H9 (cell line): ENCODE measurements around the gene CCDC34. TPM values are rescaled to one million over a fixed set of nuclear protein-coding genes. Genes with fewer than 3 reads are reported as not detected.

Experiments
- DNase-seq: peaks from one replicate; pipeline ENCODE4 v3.0.0-alpha.2; 2017
- H2AFZ ChIP-seq: one replicate; pipeline ENCODE4 v1.6.1; 2013; ENCODE audit warnings: mild to moderate bottlenecking, low read length, control low read depth, moderate library complexity
- H2AK5ac ChIP-seq: 2 replicates; pipeline ENCODE4 v1.6.1; 2013; ENCODE audit warnings: low read length, control low read depth, mixed read lengths; ENCODE audit not compliant: insufficient read length
- H2BK120ac ChIP-seq: one replicate; pipeline ENCODE4 v1.6.1; 2013; ENCODE audit warnings: low read depth, mild to moderate bottlenecking, low read length, control low read depth, inconsistent platforms; ENCODE audit not compliant: poor library complexity, severe bottlenecking
- H2BK12ac ChIP-seq: 2 replicates; pipeline ENCODE4 v1.6.1; 2013; ENCODE audit warnings: low read length, control low read depth, mixed read lengths, low read depth; ENCODE audit not compliant: insufficient read length
- H2BK15ac ChIP-seq: 2 replicates; pipeline ENCODE4 v1.6.1; 2013; ENCODE audit warnings: low read depth, low read length, control low read depth
- H2BK20ac ChIP-seq: one replicate; pipeline ENCODE4 v1.6.1; 2013; ENCODE audit warnings: low read depth, mild to moderate bottlenecking, low read length, control low read depth, inconsistent platforms; ENCODE audit not compliant: poor library complexity, severe bottlenecking
- H2BK5ac ChIP-seq: 2 replicates; pipeline ENCODE4 v1.6.1; 2013; ENCODE audit warnings: low read length, control low read depth, mixed read lengths; ENCODE audit not compliant: insufficient read length
- H3K14ac ChIP-seq: 2 replicates; pipeline ENCODE4 v1.6.1; 2013; ENCODE audit warnings: low read length, control low read depth; ENCODE audit not compliant: insufficient read depth
- H3K18ac ChIP-seq: 2 replicates; pipeline ENCODE4 v1.6.1; 2013; ENCODE audit warnings: low read depth, mild to moderate bottlenecking, mixed read lengths, low read length, control low read depth; ENCODE audit not compliant: insufficient read length
- H3K23ac ChIP-seq: 2 replicates; pipeline ENCODE4 v1.6.1; 2013; ENCODE audit warnings: low read length, control low read depth, mixed read lengths, low read depth; ENCODE audit not compliant: insufficient read length
- H3K23me2 ChIP-seq: 2 replicates; pipeline ENCODE4 v1.6.1; 2013; ENCODE audit warnings: low read depth, mild to moderate bottlenecking, mixed read lengths, low read length, control low read depth; ENCODE audit not compliant: insufficient read length, poor library complexity, severe bottlenecking
- H3K27ac ChIP-seq: 2 replicates; pipeline ENCODE4 v1.5.1; 2013; ENCODE audit warnings: low read length, control low read depth, mixed read lengths, low read depth; ENCODE audit not compliant: insufficient read length
- H3K27me3 ChIP-seq: 2 replicates; pipeline ENCODE4 v1.6.1; 2013; ENCODE audit warnings: low read length, control low read depth, inconsistent platforms; ENCODE audit not compliant: insufficient read depth
- H3K4ac ChIP-seq: 2 replicates; pipeline ENCODE4 v1.6.1; 2013; ENCODE audit warnings: low read depth, mild to moderate bottlenecking, control low read depth, inconsistent platforms, low read length, moderate library complexity
- H3K4me1 ChIP-seq: 2 replicates; pipeline ENCODE4 v1.6.1; 2013; ENCODE audit warnings: low read length, control low read depth, inconsistent platforms; ENCODE audit not compliant: insufficient read depth
- H3K4me2 ChIP-seq: 2 replicates; pipeline ENCODE4 v1.6.1; 2013; ENCODE audit warnings: low read length, control low read depth, mixed read lengths; ENCODE audit not compliant: insufficient read length, insufficient read depth
- H3K56ac ChIP-seq: 2 replicates; pipeline ENCODE4 v1.6.1; 2013; ENCODE audit warnings: low read depth, mild to moderate bottlenecking, mixed read lengths, low read length, control low read depth; ENCODE audit not compliant: insufficient read length
- H3K79me1 ChIP-seq: 2 replicates; pipeline ENCODE4 v1.6.1; 2013; ENCODE audit warnings: low read depth, mild to moderate bottlenecking, moderate library complexity, low read length, control low read depth, inconsistent platforms; ENCODE audit not compliant: insufficient read depth, poor library complexity, severe bottlenecking
- H3K79me2 ChIP-seq: 2 replicates; pipeline ENCODE4 v1.6.1; 2013; ENCODE audit warnings: low read length, control low read depth, inconsistent platforms; ENCODE audit not compliant: insufficient read depth
- H3K9ac ChIP-seq: 2 replicates; pipeline ENCODE4 v1.6.1; 2013; ENCODE audit warnings: low read length, control low read depth, mixed read lengths; ENCODE audit not compliant: insufficient read length; ENCODE audit errors: extremely low read depth
- H3K9me3 ChIP-seq: one replicate; pipeline ENCODE4 v1.6.1; 2013; ENCODE audit warnings: low read depth, low read length, inconsistent platforms; ENCODE audit not compliant: control insufficient read depth
- H3T11ph ChIP-seq: one replicate; pipeline ENCODE4 v1.6.1; 2013; ENCODE audit warnings: mild to moderate bottlenecking, low read length, control low read depth, inconsistent platforms
- H4K20me1 ChIP-seq: one replicate; pipeline ENCODE4 v1.6.1; 2013; ENCODE audit not compliant: control insufficient read depth, insufficient read length, insufficient read depth
- H4K5ac ChIP-seq: 2 replicates; pipeline ENCODE4 v1.6.1; 2013; ENCODE audit warnings: low read depth, mild to moderate bottlenecking, mixed read lengths, low read length, control low read depth; ENCODE audit not compliant: insufficient read length
- H4K8ac ChIP-seq: replicated peaks from 2 replicates; pipeline ENCODE4 v1.6.1; 2013; ENCODE audit warnings: low read length, control low read depth, mixed read lengths, low read depth; ENCODE audit not compliant: insufficient read length
- H4K91ac ChIP-seq: 2 replicates; pipeline ENCODE4 v1.6.1; 2013; ENCODE audit warnings: low read depth, mild to moderate bottlenecking, moderate library complexity, mixed read lengths, low read length, control low read depth; ENCODE audit not compliant: insufficient read length
- H3K27ac Mint-ChIP-seq, 3 experiments: 2 replicates in 2 of 3; 3 replicates in 1 of 3; pipeline ENCODE4 v1.8.0; 2020 to 2021; ENCODE audit warnings: mixed read lengths in 3 of 3, mild to moderate bottlenecking in 1 of 3, moderate library complexity in 1 of 3
- H3K27me3 Mint-ChIP-seq: 2 replicates; pipeline ENCODE4 v1.8.0; 2021; ENCODE audit warnings: low read depth, mild to moderate bottlenecking, moderate library complexity, mixed read lengths
- H3K36me3 Mint-ChIP-seq, 3 experiments: 2 replicates in 2 of 3; 3 replicates in 1 of 3; pipeline ENCODE4 v1.8.0; 2020 to 2021; ENCODE audit warnings: low read depth in 3 of 3, mixed read lengths in 3 of 3; ENCODE audit not compliant: insufficient read depth in 1 of 3
- H3K4me1 Mint-ChIP-seq, 2 experiments: 2 replicates each; pipeline ENCODE4 v1.8.0; 2020; ENCODE audit warnings: mixed read lengths in 2 of 2
- H3K4me3 Mint-ChIP-seq, 2 experiments: 2 replicates in 1 of 2; 3 replicates in 1 of 2; pipeline ENCODE4 v1.8.0; 2020 to 2021; ENCODE audit warnings: mild to moderate bottlenecking in 2 of 2, mixed read lengths in 2 of 2, moderate library complexity in 1 of 2
- H3K9me3 Mint-ChIP-seq, 2 experiments: 2 replicates in 1 of 2; 3 replicates in 1 of 2; pipeline ENCODE4 v1.8.0; 2020; ENCODE audit warnings: mild to moderate bottlenecking in 2 of 2, mixed read lengths in 2 of 2, moderate library complexity in 1 of 2
- WGBS: extraction: QIAGEN DNeasy Blood & Tissue Kit; methylation state at CpG from one replicate; pipeline ENCODE4 v1.1.7; 2013; ENCODE audit warnings: missing lambda C conversion rate, low lambda C conversion rate, mixed read lengths; ENCODE audit not compliant: insufficient read length; ENCODE audit errors: extremely low coverage; 5-methylcytosine and 5-hydroxymethylcytosine counted together
- total RNA-seq: library from RNA; stranded (reverse); gene quantifications from 2 replicates; pipeline ENCODE4 v1.2.1, GENCODE V29; 2021
- TF ChIP-seq, protein P1 (sequence below): fragments of 200-600 bp; sonication (generic); conservative IDR thresholded peaks from 3 replicates; pipeline ENCODE4 v1.8.0; 2021; ENCODE audit warnings: antibody characterized with exemption, mild to moderate bottlenecking

Gene CCDC34
- total RNA-seq, 1 experiment from 2014 or later: 25.2 TPM

DNA sequence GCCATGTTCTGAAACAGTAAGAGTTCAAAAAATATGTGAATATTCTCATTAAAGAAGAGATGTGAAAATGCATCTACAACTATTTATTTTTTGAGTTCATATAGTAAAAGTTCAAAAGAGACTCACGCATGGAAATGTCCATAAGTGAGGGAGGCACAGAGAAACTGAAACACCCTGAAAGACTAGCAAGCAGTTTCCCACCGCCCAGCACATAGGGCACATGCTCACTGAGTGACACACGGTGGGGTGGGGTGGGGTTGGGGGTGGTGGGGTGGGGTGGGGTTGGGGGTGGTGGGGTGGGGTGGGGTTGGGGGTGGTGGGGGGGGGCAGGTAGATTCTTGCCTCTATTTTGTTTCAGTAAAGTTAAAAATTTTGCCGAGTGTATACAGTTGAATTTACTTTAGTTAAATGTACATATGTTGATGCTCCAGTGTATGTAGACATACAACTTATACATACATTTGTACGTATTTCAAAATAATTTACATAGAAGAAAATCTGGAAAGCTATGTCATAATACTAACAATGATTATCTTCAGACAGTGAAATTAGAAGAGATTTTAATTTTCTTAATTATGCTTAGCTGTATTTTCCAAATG, 6.3 kb downstream of the CCDC34 start:
- no peak overlapping the region for H3K4me2 ChIP-seq
- H3K27me3 ChIP-seq: no peaks in the 10 kb centered on the region
- TF ChIP-seq, protein P1, sequence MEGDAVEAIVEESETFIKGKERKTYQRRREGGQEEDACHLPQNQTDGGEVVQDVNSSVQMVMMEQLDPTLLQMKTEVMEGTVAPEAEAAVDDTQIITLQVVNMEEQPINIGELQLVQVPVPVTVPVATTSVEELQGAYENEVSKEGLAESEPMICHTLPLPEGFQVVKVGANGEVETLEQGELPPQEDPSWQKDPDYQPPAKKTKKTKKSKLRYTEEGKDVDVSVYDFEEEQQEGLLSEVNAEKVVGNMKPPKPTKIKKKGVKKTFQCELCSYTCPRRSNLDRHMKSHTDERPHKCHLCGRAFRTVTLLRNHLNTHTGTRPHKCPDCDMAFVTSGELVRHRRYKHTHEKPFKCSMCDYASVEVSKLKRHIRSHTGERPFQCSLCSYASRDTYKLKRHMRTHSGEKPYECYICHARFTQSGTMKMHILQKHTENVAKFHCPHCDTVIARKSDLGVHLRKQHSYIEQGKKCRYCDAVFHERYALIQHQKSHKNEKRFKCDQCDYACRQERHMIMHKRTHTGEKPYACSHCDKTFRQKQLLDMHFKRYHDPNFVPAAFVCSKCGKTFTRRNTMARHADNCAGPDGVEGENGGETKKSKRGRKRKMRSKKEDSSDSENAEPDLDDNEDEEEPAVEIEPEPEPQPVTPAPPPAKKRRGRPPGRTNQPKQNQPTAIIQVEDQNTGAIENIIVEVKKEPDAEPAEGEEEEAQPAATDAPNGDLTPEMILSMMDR: no peak
- H2BK12ac ChIP-seq: no peak overlapping the region
- no peak for DNase-seq
- no peak overlapping the region for H3K9ac ChIP-seq
- H3K4me1 ChIP-seq: no peaks in the 10 kb centered on the region; the same call in 1 of the 2 replicates
- no peaks in the 10 kb centered on the region for H3K23me2 ChIP-seq
- no peak overlapping the region for H3K56ac ChIP-seq
- H4K91ac ChIP-seq: no peak overlapping the region
- H4K20me1 ChIP-seq: no peaks in the 10 kb centered on the region
- no peaks in the 10 kb centered on the region for H3K9me3 Mint-ChIP-seq
- peaks cover 56 to 63% of the 10 kb centered on the region in 2 experiments for H3K4me1 Mint-ChIP-seq
- no peak overlapping the region for H3K27ac Mint-ChIP-seq
- H3K9me3 ChIP-seq: no peaks in the 10 kb centered on the region
- WGBS: no CpG with 5 or more reads among the region's 5 CpGs
- H3K23ac ChIP-seq: no peak overlapping the region
- H3K4me3 Mint-ChIP-seq: no peak overlapping the region
- peaks cover 2 to 16% (median 10%) of the 10 kb centered on the region in 3 experiments for H3K36me3 Mint-ChIP-seq
- no peak overlapping the region for H3K4ac ChIP-seq
- H3T11ph ChIP-seq: no peak overlapping the region
- no peak overlapping the region for H2BK5ac ChIP-seq
- no peak overlapping the region for H2BK15ac ChIP-seq
- H2BK20ac ChIP-seq: no peak overlapping the region
- no peaks in the 10 kb centered on the region for H3K79me2 ChIP-seq
- H2BK120ac ChIP-seq: no peak overlapping the region
- no peak overlapping the region for H3K14ac ChIP-seq
- H4K8ac ChIP-seq: no peak overlapping the region
- no peaks in the 10 kb centered on the region for H3K79me1 ChIP-seq
- no peak overlapping the region for H2AK5ac ChIP-seq
- no peak overlapping the region for H4K5ac ChIP-seq
- H2AFZ ChIP-seq: no peak overlapping the region
- no peaks in the 10 kb centered on the region; the same call in 1 of the 2 replicates for H3K27me3 Mint-ChIP-seq
- H3K18ac ChIP-seq: no peak overlapping the region
- no peak overlapping the region for H3K27ac ChIP-seq
